ENCODE results near the gene PRKCQ. TPM values are rescaled to one million over a fixed set of nuclear protein-coding genes. Genes with fewer than 3 reads are reported as not detected.

Gene PRKCQ
- total RNA-seq, 1 experiment from 2014 or later: 12.1 TPM

- no peak overlapping the region for H3K18ac ChIP-seq (ENCODE audit: insufficient read length, low read depth, low read length)
- Mint-ChIP-seq H3K4me3 (no peak overlapping the region), H3K4me1 (peaks cover 14 to 19% of the 10 kb centered on the region in 2 experiments), H3K36me3 (ENCODE audit: insufficient read depth in 1 of 3, low read depth in 3 of 3) (peaks cover 18 to 44% (median 24%) of the 10 kb centered on the region in 3 experiments), H3K9me3 (peaks cover 4 to 17% of the 10 kb centered on the region in 2 experiments; a peak in 4 of 5 replicates), H3K27me3 (ENCODE audit: low read depth) (no peaks in the 10 kb centered on the region), H3K27ac (no peak overlapping the region)
- no peak for DNase-seq
- H2BK12ac ChIP-seq (ENCODE audit: insufficient read length, low read depth, low read length): no peak overlapping the region
- no peak overlapping the region for H3K9ac ChIP-seq (ENCODE audit: extremely low read depth, insufficient read length, low read length)
- no CpG with 5 or more reads among the region's 3 CpGs for WGBS (ENCODE audit: extremely low coverage, insufficient read length, low lambda C conversion rate)
- no peak overlapping the region for H3K4me2 ChIP-seq (ENCODE audit: insufficient read depth, insufficient read length, low read length)
- H4K20me1 ChIP-seq (ENCODE audit: control insufficient read depth, insufficient read depth, insufficient read length): no peaks in the 10 kb centered on the region
- no peak overlapping the region for H2BK20ac ChIP-seq (ENCODE audit: low read depth, low read length, poor library complexity, severe bottlenecking)
- no peak overlapping the region for H2BK120ac ChIP-seq (ENCODE audit: low read depth, low read length, poor library complexity, severe bottlenecking)
- no peak overlapping the region for H2AFZ ChIP-seq (ENCODE audit: low read length)
- H4K5ac ChIP-seq (ENCODE audit: insufficient read length, low read depth, low read length): no peak overlapping the region
- no peak overlapping the region for H3K56ac ChIP-seq (ENCODE audit: insufficient read length, low read depth, low read length)
- TF ChIP-seq CTCF (conservative IDR thresholded peaks at IDR 0.05): no peak
- no peak overlapping the region for H2BK15ac ChIP-seq (ENCODE audit: low read depth, low read length)
- no peak overlapping the region for H3K27ac ChIP-seq (ENCODE audit: insufficient read length, low read depth, low read length)
- no peaks in the 10 kb centered on the region for H3K4me1 ChIP-seq (ENCODE audit: insufficient read depth, low read length)
- no peak overlapping the region for H3T11ph ChIP-seq (ENCODE audit: low read length)
- no peaks in the 10 kb centered on the region for H3K27me3 ChIP-seq (ENCODE audit: insufficient read depth, low read length)
- no peak overlapping the region for H3K23ac ChIP-seq (ENCODE audit: insufficient read length, low read depth, low read length)
- H3K4ac ChIP-seq (ENCODE audit: low read depth, low read length): no peak overlapping the region
- no peak overlapping the region for H2AK5ac ChIP-seq (ENCODE audit: insufficient read length, low read length)
- peaks cover 8% of the 10 kb centered on the region for H3K9me3 ChIP-seq (ENCODE audit: control insufficient read depth, low read depth, low read length)
- no peak overlapping the region for H3K14ac ChIP-seq (ENCODE audit: insufficient read depth, low read length)
- no peaks in the 10 kb centered on the region for H3K79me1 ChIP-seq (ENCODE audit: insufficient read depth, low read depth, low read length, poor library complexity, severe bottlenecking)
- H4K91ac ChIP-seq (ENCODE audit: insufficient read length, low read depth, low read length): no peak overlapping the region
- no peaks in the 10 kb centered on the region for H3K23me2 ChIP-seq (ENCODE audit: insufficient read length, low read depth, low read length, poor library complexity, severe bottlenecking)
- H4K8ac ChIP-seq (replicated peaks; ENCODE audit: insufficient read length, low read depth, low read length): no peak overlapping the region
- H3K79me2 ChIP-seq (ENCODE audit: insufficient read depth, low read length): no peaks in the 10 kb centered on the region
- no peak overlapping the region for H2BK5ac ChIP-seq (ENCODE audit: insufficient read length, low read length)
Measured at GRCh38 chr10:6513476-6513875, 66.6 kb downstream of the PRKCQ start.
